ENCODE measurements around the gene SLC16A1.
"Not testable (repeated sequence)": the region's sequence is repeated elsewhere in the genome, so short reads cannot be mapped to it uniquely, and the experiment has no call there.

Gene SLC16A1, protein sequence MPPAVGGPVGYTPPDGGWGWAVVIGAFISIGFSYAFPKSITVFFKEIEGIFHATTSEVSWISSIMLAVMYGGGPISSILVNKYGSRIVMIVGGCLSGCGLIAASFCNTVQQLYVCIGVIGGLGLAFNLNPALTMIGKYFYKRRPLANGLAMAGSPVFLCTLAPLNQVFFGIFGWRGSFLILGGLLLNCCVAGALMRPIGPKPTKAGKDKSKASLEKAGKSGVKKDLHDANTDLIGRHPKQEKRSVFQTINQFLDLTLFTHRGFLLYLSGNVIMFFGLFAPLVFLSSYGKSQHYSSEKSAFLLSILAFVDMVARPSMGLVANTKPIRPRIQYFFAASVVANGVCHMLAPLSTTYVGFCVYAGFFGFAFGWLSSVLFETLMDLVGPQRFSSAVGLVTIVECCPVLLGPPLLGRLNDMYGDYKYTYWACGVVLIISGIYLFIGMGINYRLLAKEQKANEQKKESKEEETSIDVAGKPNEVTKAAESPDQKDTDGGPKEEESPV

DNA sequence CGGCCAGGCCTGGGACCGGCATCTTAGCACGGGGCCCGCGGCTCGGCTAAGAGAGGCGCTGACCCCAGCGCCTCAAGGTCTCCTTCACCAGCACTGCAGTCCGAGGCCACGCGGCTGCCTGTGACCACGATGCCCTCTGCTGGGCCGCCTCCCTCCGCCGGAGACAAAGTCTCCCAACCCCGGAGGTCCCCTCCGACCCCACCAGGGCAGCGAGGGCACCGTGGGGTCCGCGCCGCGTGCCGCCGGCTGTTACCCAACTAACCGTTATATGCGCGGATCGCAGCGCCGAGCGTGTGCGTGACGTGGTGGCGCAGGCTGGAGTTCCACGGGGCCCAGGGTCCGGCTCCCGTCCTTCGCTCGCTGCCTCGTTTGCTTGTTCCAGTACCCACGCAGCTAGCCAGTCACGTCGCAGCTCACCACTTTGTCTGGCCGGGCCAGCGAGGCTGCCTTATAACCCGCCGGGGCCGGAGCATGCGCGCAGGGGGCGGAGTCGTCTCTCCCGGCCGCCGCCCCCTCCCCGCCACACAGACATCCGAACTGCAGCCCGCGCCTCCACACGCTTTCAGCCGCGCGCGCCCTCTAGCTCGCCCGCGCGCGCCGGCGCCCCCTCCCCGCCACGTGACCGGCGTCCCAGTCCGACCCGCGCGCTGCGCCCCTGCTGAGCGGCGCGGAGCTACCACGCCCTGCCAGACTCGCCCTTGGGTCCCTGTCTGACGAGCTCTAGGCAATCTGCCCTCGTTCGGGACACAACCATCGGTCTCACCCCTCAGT lies at the start of gene SLC16A1:
Gene SLC16A1 (minus strand): TSS at position 424 of the 771 bp plus-strand sequence. CDS start 26,888 bp downstream, outside the sequence.
- DNase-seq: peak; percentile 93

- no peak for DNase-seq
These were observed 48.0 kb upstream of the SLC16A1 start for GRCh38 chr1:113003751-113004690.

GRCh38 chr1:113002297-113002696 lies 46.3 kb upstream of the SLC16A1 start:
- no peak for DNase-seq

GRCh38 chr1:112998592-112999235 lies 42.7 kb upstream of the SLC16A1 start:
- no peak for DNase-seq

DNA sequence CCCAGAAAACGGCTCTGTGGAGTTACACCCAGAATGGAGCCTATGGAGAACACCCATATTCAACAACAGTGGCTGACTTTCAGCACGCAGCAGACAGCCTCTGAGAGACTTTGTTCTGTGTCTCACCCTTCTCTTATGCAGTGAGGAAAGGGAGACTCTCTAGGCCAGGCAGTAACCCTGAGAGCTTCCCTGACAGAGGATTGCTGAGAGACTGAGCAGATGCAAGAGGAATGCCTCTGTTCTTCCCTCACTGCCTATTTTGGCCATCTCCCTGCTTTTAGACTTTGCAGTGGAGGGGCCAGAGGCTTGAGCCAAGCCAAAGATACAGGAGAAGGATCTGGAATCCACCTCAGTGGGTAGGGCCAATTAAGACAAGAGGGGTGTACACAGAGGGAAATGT lies 41.8 kb upstream of the SLC16A1 start:
- no peak for DNase-seq

GRCh38 chr1:112995890-112996289 lies 39.9 kb upstream of the SLC16A1 start:
- no peak for DNase-seq

GRCh38 chr1:112995021-112995420 lies 39.0 kb upstream of the SLC16A1 start:
- not testable (repeated sequence) for DNase-seq

DNA sequence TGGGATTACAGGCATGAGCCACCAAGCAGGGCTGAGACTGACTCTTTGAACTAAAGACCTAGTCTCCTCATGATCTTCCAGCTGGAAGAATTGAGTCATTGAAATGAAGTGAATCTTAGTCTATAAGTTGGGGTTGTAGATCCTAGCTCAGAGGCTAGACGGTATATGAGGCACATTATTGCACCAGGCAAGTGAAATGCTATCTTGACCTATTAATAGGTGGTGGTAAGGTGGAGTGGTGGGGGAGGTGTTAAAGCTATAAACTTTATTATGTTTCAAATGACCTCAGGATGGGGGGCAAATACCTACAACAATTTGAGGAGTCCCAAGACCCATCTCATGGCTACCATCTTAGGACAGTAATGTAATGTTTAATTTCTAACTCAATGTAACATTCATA lies 36.8 kb upstream of the SLC16A1 start:
- no peak for DNase-seq

DNA sequence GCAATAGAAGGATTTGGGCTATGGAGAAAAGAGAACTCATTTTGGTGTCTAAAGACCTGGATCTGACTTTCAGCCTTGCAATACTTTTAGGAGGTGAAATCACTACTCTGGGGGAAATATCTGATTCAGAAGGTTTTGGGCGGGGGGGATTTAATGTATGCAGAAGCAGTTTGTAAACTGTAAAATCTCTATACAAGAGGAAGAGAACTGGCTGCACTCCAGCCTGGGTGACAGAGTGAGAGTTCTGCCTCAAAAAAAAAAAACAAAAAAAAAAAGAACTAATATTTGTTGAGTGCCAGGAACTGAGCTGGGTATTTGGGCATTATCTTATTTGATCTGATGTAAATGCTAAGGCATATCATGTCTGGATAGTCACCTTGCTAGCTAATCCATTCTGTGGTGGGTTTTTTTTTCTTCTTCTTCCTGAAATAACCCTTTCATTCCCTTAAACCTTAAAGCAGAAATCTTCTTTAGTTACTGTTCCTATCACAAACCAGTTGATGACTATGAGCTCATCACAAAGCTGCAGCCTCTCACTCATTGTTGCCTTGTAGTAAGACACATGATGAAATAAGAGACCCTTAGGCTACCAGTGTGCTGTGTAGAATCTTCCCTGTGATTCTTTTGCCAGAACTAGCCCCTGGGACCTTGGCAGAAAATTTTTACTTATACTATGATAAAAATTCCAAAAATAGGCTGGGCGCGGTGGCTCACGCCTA lies 35.6 kb upstream of the SLC16A1 start:
- DNase-seq: no peak

DNA sequence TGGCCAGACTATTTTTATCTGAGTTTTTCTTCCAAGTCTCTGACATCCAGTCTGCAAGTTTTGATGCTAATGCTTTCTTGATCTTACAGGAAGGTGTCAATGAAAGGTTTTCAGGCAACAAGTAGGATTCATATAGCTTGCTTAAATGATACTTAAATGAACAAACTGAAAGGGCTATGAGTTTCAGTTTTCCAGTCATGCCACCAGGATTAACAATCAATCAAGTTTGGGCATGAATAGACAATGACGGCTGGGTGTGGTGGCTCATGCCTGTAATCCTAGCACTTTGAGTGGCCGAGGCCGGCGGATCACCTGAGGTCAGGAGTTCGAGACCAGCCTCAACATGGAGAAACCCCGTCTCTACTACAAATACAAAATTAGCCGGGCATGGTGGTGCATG lies 34.3 kb upstream of the SLC16A1 start:
- no peak for DNase-seq

- no peak for DNase-seq
These were observed 32.4 kb upstream of the SLC16A1 start for GRCh38 chr1:112988367-112988766.

GRCh38 chr1:112985123-112985522 lies 29.1 kb upstream of the SLC16A1 start:
- DNase-seq: no peak

DNA sequence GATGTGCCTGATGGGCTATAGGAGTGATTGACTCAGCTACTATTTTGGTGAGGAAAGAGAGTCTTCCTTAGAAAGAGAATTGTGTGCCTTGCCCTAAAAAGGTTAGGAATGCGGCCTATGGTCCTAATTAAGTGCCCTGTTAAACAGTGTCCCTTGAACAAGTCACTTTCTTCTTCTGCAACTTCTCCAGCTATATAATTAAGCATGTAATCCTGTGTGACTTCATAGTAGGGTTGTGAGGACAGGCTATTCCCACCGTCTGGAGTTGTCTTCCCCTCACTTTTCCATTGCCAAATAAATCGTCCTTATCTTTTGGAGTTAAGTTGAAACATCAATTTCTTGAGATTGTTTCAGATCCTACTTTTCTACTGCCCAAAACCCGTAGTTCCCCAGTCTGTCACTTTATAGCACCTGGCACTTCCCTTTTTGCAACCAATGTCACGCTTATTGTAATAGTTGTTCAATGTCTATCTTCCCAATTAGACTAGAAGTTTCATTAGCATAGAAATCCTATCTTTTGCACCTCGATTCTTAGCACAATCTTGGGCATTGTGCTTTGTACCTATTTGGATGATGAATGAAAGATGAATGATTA lies 27.6 kb upstream of the SLC16A1 start:
- no peak for DNase-seq

DNA sequence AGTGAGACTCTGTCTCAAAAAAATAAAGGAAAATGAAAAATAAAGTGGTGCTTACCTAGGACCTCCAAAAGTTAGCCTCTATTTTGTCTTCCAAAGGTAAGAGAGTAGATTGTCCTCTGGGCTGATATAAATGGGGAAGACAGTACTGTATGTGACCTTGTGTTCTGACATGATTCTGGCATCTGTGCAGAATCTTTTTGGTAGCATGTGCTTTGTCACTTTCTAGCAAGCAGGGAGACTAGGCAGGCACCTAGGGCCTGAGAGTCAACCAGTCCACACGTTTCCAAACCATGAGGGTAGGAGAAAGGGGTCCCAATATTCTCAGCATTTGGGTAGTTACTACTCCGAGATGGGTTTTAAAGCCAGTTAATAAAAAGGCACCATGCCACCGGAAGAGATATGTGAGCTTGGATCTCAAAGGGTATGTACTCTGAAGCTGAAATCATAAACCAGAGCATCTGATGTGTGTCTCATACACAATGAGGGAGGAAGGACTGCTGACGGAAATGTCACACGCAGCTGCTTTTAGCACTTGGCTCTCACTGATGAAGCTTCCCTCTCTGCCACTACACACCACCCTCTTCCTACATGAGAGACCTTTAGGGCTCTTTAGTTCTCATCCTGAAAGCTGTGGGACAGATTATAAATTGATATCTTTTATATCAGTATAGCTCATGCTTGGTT lies 27.0 kb upstream of the SLC16A1 start:
- no peak for DNase-seq

DNA sequence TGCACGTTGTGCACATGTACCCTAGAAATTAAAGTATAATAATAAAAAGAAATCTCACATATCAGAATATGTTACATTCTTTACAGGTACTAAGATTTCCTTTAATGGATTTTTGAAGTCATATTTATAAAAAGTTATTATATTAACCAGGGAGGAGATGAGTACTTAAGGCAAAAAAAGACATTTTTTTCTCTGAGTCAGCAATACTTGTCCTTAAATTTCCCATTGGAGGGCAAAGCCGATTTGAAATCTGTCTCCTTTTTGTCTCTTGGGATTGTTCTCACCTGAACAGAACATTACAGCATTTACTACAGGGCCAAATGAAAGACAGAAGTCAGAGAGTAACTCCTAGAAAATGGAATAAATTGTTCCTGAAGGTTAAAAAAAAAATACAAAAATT lies 26.3 kb upstream of the SLC16A1 start:
- DNase-seq: no peak

GRCh38 chr1:112981834-112982233 lies 25.8 kb upstream of the SLC16A1 start:
- not testable (repeated sequence) for DNase-seq

- DNase-seq: no peak
These were observed 25.4 kb upstream of the SLC16A1 start for GRCh38 chr1:112981426-112981825.

DNA sequence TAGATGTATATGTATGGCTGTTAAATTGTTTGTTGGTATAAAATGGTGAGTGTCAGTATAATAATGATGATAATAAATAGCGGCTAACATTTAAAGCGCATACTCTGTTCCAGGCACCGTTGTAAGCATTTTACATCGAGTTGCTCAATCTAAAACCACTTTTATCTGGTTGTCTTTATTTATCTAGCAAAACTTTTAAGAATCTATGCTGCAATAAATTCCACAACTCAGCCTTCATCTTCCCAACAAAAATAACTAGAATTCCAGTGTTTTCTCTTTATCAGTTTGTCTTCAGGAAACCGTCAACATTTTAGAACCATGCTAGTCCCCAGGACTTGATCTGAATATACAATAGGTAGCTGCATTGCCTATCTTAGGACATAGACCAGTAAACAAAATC lies 19.3 kb upstream of the SLC16A1 start:
- no peak for DNase-seq

DNA sequence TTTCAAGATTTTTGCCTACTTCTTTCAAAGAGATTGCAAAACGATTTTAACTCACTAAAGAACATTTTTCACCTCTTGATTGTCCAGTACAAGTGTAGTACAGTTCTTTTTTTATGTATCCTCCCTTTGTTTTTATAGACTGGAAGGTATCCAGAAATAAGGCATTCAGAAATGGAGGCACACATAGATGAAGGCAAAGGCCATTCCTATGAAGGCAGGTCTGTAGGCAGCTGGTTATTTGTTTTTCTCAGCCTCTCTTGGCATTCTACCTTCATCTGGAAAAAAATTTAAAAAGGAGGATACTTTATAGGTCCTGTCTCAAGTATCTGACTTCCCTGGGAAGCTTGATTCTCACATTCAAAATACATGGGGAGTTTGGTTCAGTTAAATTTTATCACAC lies 18.6 kb upstream of the SLC16A1 start:
- DNase-seq: no peak

GRCh38 chr1:112973788-112974187 lies 17.8 kb upstream of the SLC16A1 start:
- DNase-seq: no peak

GRCh38 chr1:112971006-112971405 lies 15.0 kb upstream of the SLC16A1 start:
- no peak for DNase-seq
